Measurements from ENCODE around the gene TAF5.
"Not testable (repeated sequence)": the region's sequence is repeated elsewhere in the genome, so short reads cannot be mapped to it uniquely, and the experiment has no call there.

Gene TAF5

DNA sequence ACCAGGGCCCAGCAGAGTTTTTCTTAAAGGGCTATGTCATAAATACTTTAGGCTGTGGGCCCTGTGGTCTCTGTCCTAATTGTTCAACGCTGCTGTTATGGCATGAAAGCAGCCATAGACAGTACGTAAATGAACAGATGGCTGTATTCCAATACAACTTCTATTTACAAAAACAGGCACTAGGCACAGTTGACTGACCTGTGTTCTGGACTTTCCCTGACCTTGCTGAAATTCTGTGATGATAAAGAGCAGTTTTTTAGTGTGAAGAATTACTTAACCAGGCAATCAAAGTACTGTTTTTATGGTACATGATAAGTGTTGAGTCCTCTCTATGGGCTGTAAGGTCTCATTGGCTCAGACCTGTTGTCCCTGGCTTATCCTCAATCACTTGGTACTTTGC lies 45.8 kb downstream of the TAF5 start:
- DNase-seq (ENCODE audit: low read depth) = no peak

GRCh38 chr10:103415581-103415980 lies 47.8 kb downstream of the TAF5 start:
- no peak for DNase-seq (ENCODE audit: low read depth)

GRCh38 chr10:103416436-103417147 lies 48.8 kb downstream of the TAF5 start:
- peak; percentile 44 for DNase-seq (ENCODE audit: low read depth)

GRCh38 chr10:103417148-103417469 lies 49.3 kb downstream of the TAF5 start:
- not testable (repeated sequence) for DNase-seq (ENCODE audit: low read depth)

- DNase-seq (ENCODE audit: low read depth) = no peak
These were observed 49.8 kb downstream of the TAF5 start for GRCh38 chr10:103417601-103418000.

DNA sequence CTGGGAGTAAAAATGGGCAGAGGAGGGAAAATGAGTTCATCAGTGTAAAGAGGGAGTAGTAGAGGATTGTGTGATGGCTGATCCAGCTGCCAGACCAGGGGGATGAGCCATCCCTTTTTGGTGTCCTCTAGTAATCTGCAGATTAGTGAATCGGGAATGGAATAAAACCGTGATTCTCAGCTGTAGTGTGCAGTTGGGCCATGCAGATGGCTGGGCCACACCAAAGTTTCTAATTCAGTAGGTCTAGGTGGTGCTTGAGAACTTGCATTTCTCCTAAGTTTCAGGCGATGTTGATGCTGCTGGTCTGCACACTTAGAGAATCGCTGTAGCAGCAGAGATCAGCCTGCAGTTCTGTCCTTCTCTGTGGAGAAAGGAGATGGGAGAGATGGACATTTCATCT lies 51.3 kb downstream of the TAF5 start:
- no peak for DNase-seq (ENCODE audit: low read depth)

- no peak for DNase-seq (ENCODE audit: low read depth)
These were observed 56.0 kb downstream of the TAF5 start for GRCh38 chr10:103423748-103424147.

- DNase-seq (ENCODE audit: low read depth) = no peak
These were observed 60.1 kb downstream of the TAF5 start for GRCh38 chr10:103427866-103428265.

GRCh38 chr10:103428989-103429643 lies 61.3 kb downstream of the TAF5 start:
- DNase-seq (ENCODE audit: low read depth) = no peak

DNA sequence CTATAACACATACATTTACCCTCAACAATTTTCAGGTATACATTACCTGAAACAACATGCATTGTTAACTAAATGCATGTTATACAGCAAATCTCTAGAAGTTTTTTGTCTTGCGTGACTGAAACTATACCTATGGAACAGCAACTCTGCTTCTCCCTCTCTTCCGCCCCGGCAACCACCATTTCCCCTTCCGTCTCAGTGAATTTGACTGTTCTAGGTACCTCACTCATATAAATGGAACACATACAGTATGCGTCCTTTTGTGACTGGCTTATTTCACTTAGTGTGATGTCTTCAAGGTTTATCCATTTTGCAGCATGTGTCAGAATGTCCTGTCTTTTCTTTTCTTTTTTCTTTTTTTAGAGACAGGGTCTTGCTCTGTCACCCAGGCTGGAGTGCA lies 61.9 kb downstream of the TAF5 start:
- no peak for DNase-seq (ENCODE audit: low read depth)

DNA sequence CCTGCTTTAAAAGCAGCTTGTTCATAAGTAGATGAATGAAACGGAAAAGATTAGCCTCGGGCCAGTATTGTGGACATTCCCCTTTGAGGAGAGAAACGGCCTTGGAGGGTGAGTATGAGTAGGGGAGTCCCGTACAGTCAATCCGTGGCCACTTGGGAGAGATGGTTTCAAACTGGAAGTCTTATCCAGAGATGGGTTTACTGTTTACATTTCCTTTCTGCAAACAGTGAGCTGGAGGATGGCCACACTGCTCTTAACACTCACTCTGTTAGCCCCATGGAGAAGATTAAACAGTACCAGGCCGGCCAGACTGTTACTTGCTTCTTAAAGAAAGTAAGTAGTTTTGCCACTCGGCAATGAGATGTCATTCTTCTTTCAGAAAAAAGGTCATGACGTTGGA lies 64.1 kb downstream of the TAF5 start:
- no peak for DNase-seq (ENCODE audit: low read depth)

GRCh38 chr10:103433858-103434257 lies 66.1 kb downstream of the TAF5 start:
- no peak for DNase-seq (ENCODE audit: low read depth)
